ENCODE measurements around the gene TRAFD1. TPM values are rescaled to one million over a fixed set of nuclear protein-coding genes. Genes with fewer than 3 reads are reported as not detected.
"Not testable (repeated sequence)": the region's sequence is repeated elsewhere in the genome, so short reads cannot be mapped to it uniquely, and the experiment has no call there.

Gene TRAFD1
- polyA plus RNA-seq, 1 donor from 2014 or later: 73.0 TPM

DNA sequence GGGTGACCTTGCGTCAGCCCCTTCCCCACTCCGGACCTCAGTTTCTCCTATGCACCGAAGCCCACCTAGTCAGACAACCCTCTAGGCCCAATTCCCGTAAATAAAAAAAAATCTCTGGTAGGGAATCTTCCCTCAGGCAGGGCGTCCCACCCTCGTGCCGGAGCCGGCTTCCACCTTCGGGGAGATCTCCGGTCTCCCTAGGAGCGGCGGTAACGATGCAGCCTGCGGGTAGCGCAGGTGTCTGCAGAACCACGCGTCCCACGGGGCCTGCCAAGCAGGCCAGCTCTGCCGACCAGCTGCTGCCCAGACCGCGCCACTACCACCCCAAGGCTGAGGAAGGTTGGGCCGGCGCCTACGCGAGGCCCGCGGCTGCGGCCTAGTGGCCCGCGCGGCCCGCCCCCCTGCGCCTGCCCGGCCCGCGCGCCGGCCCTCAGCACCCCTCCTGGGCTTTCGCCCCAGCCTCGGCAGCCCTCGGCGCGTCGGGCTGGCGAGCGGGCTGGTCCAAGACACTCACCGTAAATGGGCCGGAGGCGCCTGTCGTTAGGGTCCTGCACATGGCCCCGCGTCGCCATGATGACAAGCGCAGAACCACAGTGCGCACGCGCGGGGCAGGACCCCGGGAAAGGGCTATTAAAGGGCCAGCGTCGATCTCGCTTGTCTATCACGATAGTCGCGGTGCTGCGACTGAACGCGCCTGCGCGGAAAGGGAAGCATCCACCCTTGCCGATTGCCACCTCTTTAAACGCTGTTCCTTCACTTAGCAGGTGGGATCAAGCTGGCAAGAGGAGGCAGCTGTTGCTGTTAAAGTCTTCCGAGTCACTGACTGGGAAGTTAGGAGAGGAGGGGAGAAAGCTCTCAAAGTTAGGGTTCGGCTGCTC, 16.9 kb upstream of the TRAFD1 start, which contains the start of gene NAA25:
NAA25 (minus strand) TSS at position 582 of the 878 bp plus-strand sequence; CDS start at position 572, 10 bp downstream.
- Mint-ChIP-seq H3K27me3 (no peaks in the 10 kb centered on the region), H3K27ac (peak within 1 kb of the TSS; percentile 95 to 97 (median 96)), H3K9me3 (no peaks in the 10 kb centered on the region), H3K36me3 (no peaks in the 10 kb centered on the region), H3K4me1 (peaks cover 28 to 37% (median 32%) of the 10 kb centered on the region in 3 donors), H3K4me3 (peak within 1 kb of the TSS; percentile 93 to 99 (median 96))

DNA sequence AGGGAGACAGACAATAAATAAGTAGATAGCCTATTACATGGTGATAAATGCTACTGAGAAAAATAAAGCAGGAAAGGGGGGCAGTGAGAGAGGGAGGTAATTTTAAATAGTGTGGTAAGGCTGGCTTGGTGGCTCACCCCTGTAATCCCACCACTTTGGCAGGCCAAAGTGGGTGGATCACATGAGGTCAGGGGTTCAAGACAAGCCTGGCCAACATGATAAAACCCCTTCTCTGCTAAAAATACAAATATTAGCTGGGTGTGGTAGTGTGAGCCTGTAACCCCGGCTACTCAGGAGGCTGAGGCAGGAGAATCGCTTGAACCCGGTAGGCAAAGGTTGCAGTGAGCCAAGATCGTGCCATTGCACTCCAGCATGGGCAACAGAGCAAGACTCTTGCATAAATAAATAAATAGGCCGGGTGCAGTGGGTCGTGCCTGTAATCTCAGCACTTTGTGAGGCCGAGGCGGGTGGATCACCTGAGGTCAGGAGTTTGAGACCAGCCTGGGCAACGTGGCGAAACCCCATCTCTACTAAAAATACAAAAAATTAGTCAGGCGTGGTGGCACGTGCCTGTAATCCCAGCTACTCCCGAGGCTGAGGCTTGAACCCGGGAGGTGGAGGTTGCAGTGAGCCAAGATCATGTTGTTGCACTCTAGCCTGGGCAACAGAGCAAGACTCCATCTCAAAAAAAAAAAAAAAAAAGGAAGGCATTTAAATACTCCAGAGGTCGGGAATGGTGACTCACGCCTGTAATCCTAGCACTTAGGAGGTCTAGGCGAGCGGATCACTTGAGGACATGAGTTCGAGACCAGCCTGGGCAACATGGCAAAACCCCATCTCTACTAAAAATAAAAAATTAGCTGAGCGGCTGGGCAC, 14.3 kb upstream of the TRAFD1 start:
- Mint-ChIP-seq H3K4me3 (peak overlapping the region in 2 of 4 donors; percentile 23 to 93), H3K27ac (peak overlapping the region in 1 of 3 donors; percentile 16), H3K4me1 (peaks cover 14 to 24% (median 16%) of the 10 kb centered on the region in 3 donors)
- H3K9me3 Mint-ChIP-seq, H3K27me3 Mint-ChIP-seq, H3K36me3 Mint-ChIP-seq: not testable (repeated sequence)

DNA sequence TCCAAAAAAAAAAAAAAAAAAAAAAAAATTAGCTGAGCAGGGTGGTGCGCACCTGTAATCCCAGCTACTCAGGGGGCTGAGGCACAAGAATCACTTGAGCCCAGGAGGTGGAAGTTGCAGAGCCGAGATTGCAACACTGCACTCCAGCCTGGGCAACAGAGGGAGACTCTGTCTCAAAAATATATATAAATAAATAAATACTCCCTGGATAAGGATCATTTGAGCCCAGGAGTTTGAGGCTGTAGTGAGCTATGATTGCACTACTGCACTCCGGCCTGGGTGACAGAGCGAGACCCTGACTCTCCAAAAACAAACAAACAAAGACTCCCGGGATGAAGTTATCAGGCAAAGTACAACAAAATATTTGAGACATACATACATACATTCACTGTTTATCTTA, 13.4 kb upstream of the TRAFD1 start:
- Mint-ChIP-seq H3K36me3 (no peaks in the 10 kb centered on the region), H3K27ac (peak overlapping the region in 1 of 3 donors; percentile 27), H3K27me3 (no peaks in the 10 kb centered on the region), H3K4me1 (peaks cover 9 to 18% (median 10%) of the 10 kb centered on the region in 3 donors), H3K9me3 (peaks cover 0 to 2% (median 0%) of the 10 kb centered on the region in 3 donors), H3K4me3 (no peak overlapping the region)

DNA sequence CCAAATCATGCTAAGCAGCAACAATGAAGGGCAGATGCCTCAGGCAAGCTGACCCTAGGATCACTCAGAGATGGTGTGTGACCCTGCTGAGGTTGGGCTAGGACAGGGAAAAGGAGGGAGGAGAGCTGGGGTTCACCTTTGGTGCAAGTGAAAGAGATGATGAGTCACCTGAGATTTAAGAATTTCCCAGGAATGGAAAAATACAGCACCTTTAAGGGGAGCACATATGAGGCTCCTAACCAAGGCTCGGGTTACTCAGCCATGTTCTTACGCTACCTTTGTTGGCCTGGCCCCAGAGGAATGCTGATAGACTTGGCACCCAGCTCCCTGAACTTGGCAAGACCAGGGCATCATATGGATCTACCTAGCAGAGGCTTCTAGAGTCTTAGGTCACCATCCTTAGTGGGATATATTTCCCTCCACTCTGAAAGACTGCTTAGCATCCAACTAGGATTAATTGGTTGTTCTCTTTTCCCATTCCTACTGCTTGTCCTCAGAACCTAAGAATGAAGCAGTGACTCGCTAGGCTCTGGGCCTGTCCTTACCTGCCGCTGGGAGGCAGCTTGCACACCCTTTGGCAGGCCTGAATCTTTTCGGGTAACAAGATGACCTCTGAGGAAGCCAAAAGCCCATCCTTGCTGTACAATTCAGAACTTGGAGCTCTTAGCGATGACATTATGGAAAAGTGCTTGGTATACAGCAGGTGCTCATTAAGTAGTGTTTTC, 12.8 kb upstream of the TRAFD1 start:
- Mint-ChIP-seq H3K27me3 (no peaks in the 10 kb centered on the region), H3K9me3 (peaks cover 0 to 2% (median 0%) of the 10 kb centered on the region in 3 donors), H3K4me1 (peaks cover 3 to 12% (median 5%) of the 10 kb centered on the region in 3 donors), H3K36me3 (no peaks in the 10 kb centered on the region), H3K27ac (peak overlapping the region in 1 of 3 donors; percentile 27), H3K4me3 (peak overlapping the region in 1 of 4 donors; percentile 35)

DNA sequence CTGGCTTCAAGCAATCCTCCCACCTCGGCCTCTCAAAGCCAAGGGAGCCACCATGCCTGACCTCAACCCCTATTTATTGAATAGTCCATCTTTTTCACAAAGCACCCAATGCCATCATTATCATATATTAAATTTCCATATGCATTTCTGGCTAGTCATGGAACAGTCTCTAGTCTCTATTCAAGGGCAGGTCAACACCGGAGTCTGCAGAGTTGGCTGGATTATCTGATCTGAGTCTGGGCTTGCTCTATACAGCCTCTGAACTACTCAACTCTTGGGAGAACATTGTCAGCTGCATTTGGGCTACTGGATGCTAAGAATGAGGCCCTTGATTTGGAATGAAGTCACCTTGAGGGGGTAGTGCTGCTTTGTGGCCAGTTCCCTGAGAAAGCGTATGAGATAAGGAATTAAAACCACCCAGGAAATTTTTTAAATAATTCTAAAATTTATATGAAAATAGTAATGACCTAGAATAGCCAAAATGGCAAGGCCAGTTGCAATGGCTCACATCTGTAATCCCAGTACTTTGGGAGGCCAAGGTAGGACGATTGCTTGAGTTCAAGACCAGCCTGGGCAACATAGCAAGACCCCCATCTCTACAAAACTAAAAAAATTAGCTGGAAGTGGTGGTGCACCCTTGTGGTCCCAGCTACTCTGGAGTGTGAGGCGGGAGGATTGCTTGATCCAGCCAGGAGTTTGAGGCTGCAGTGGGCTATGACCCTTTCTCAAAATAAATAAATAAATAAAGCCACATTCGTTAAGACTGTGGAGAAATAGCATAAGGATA, 9.9 kb upstream of the TRAFD1 start:
- Mint-ChIP-seq H3K27ac (no peak overlapping the region), H3K36me3 (peaks cover 1% of the 10 kb centered on the region), H3K4me3 (peak overlapping the region in 1 of 4 donors; percentile 28), H3K4me1 (no peaks in the 10 kb centered on the region), H3K9me3 (peaks cover 0 to 2% (median 0%) of the 10 kb centered on the region in 3 donors), H3K27me3 (no peaks in the 10 kb centered on the region)

DNA sequence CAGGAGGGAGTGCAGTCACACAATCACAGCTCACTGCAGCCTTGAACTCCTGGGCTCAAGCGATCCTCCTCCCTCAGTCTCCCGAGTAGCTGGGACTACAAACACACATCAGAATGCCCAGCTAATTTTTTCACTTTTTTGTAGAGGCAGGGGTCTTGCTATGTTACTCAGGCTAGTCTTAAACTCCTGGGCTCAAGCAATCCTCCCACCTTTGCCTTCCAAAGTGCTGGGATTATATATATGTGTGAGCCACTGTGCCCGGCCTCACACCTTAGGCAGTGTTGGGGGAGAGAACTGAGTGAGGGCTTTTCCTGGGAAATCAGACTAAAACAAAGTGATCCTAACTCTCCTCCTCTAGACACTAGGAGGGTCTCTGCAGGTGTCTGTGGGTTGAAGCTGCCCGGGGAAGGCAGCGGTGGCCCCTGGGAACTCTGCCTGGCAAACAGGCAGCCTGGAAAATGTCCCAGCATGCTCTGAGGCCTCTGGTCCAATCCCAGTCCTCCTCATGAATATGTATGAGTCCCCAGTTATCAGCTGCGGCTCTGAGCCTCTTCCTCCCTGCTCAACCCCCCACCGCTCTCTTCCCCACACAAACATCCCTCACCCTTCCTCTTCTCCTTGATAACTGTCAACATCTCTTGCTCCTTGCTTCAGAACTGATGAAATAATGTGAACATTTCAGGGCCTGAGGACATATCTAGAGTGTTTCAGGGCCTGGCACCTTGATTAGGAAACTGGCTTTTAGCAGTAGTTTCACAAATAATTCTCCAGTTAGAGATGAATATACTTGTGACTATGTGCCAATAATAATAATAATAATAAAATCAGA, 8.9 kb upstream of the TRAFD1 start:
- H3K9me3 Mint-ChIP-seq: peaks cover 0 to 2% (median 0%) of the 10 kb centered on the region in 3 donors
- no peaks in the 10 kb centered on the region for H3K27me3 Mint-ChIP-seq
- no peak overlapping the region for H3K27ac Mint-ChIP-seq
- no peak overlapping the region for H3K4me3 Mint-ChIP-seq
- peaks cover 1% of the 10 kb centered on the region for H3K36me3 Mint-ChIP-seq
- peaks cover 0 to 4% (median 2%) of the 10 kb centered on the region in 3 donors for H3K4me1 Mint-ChIP-seq

DNA sequence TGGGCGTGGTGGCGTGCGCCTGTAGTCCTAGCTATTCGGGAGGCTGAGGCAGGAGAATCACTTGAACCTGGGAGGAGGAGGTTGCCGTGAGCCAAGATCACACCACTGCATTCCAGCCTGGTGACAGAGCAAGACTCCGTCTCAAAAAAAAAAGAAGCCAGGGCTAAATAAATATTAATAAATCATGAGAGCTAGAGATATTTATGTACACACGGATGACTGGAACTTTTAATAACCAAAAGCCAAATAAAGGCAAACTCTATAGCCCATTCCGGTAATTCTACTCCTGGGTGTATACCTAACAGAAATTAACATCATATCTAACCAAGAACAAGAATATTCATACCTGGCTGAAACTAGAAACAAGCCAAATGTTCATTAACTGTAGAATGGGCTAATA, 7.7 kb upstream of the TRAFD1 start:
- Mint-ChIP-seq H3K9me3 (peaks cover 0 to 2% (median 0%) of the 10 kb centered on the region in 3 donors), H3K4me3 (no peak overlapping the region), H3K36me3 (peaks cover 1% of the 10 kb centered on the region), H3K27me3 (no peaks in the 10 kb centered on the region), H3K4me1 (peaks cover 0 to 4% (median 2%) of the 10 kb centered on the region in 3 donors), H3K27ac (no peak overlapping the region)

DNA sequence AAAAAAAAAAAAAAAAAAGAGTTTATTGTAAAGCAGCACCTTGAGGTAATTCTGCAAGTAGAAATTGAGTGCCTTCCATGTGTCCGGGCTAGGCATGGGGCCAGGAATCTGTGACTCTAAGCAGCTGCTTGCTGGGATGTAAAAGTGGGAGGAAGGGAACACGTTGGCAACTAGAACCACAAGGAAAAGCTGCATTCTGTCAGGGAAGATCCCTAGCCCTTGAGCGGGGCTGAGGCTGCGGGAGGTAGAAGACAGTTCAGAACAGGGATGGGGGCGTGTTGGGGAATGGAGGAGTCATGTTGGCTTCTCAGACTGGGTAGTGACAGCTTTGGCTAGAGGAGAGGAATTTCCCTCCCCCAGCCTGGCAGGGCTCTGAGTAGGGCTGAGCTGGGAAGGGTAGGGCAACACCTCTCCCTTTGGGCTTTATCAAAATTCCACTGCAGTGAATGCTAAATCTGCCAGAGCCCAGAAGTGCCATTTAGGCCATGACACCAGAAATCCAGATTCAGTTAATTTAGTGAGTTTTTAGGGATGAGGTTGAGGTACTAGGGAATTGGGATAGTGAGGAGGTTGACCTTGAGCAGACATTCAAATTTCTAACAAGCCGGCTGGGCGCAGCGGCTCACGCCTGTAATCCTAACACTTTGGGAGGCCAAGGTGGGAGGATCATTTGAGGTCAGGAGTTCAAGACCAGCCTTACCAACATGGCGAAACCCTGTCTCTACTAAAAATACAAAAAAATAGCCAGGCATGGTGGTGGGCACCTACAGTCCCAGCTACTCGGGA, 3.4 kb upstream of the TRAFD1 start:
- Mint-ChIP-seq H3K4me3 (peak overlapping the region in 1 of 4 donors; percentile 53), H3K4me1 (peaks cover 11 to 15% (median 14%) of the 10 kb centered on the region in 3 donors), H3K27me3 (no peaks in the 10 kb centered on the region), H3K36me3 (peaks cover 1% of the 10 kb centered on the region), H3K27ac (no peak overlapping the region), H3K9me3 (no peaks in the 10 kb centered on the region)

DNA sequence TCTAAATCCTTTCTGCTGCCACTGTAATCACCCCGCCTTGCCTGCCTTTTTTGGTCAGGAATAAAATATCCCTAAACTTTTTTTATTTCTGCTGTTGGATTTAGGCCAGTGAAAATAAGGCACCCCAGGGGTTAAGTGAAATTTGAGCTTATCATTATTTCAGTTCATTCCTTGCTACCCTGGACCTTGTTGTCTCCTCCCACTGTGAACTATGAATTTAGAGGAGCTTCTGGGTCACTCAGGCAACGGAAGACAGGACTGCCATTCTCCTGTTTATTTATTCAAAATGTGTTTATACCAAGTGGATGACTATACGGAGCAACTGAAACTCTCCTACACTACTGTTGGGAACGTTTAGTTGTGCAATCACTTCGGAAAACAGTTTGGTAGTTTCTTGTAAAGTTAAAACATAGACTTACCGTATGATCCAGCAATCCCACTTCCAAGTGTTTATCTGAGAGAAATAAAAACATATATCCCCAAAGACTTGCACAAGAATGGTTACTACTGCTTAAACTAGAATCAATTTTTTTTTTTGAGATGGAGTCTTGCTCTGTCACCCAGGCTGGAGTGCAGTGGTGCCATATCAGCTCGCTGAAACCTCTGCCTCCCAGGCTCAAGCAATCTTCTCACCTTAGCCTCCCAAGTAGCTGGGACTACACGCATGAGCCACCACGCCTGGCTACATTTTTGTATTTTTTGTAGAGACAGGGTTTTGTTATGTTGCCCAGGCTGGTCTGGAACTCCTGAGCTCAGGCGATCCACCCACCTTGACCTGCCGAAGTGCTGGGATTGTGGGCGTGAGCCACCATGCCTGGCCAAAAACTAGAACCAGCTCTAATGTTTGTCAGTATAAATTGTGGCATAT, 2.3 kb upstream of the TRAFD1 start:
- Mint-ChIP-seq H3K27me3 (no peaks in the 10 kb centered on the region), H3K36me3 (peaks cover 1% of the 10 kb centered on the region), H3K9me3 (no peaks in the 10 kb centered on the region), H3K27ac (no peak overlapping the region), H3K4me3 (no peak overlapping the region), H3K4me1 (peaks cover 17 to 20% (median 19%) of the 10 kb centered on the region in 3 donors)

DNA sequence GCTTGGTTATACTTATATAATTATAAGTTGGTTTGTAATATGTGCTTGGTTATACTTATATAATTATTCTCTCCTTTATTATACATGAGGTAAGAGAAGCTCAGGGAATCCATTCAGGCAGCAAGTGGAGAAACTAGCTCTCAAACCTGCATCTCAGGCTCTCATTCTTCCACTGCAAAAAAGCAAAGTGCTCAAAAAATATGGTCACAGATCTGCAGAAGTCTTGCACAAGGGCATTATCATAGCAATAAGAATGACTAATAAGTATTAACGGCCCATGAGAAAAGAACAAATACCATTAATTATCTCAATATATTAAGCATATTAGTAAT, 476 bp upstream of the TRAFD1 start:
- no peaks in the 10 kb centered on the region for H3K36me3 Mint-ChIP-seq
- peak overlapping the region in 2 of 3 donors; percentile 52 to 88 for H3K27ac Mint-ChIP-seq
- peaks cover 27 to 30% (median 27%) of the 10 kb centered on the region in 3 donors for H3K4me1 Mint-ChIP-seq
- H3K9me3 Mint-ChIP-seq: no peaks in the 10 kb centered on the region
- H3K27me3 Mint-ChIP-seq: no peaks in the 10 kb centered on the region
- H3K4me3 Mint-ChIP-seq: peak overlapping the region in 3 of 4 donors; percentile 90 to 94 (median 90)

DNA sequence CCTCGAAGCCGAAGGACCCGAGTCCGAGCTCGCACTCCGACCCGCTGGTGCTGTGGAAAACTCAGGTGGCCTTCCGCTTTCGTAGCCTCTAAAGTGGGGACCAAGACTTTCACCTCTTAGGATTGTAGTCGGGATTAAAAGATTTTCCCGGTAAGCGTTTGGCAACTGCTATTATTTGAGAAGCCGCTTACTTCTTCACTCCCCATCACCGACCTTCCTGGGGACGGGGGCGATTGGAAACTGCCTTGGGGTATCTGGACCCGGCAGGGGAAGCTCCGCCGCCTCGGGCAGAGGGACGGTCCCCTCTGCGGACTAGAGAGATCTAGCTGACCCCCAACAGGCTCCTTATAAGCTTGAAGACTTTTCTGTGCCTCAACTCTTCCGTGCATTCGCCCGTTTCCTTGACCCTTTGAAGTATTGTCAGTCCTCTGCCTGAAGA, 659 bp downstream of the TRAFD1 start:
- H3K27ac Mint-ChIP-seq: peak overlapping the region; percentile 52 to 88 (median 88)
- H3K36me3 Mint-ChIP-seq: peaks cover under 1% of the 10 kb centered on the region
- peaks cover 29 to 35% (median 33%) of the 10 kb centered on the region in 3 donors for H3K4me1 Mint-ChIP-seq
- peak overlapping the region; percentile 88 to 90 (median 90) for H3K4me3 Mint-ChIP-seq
- H3K9me3 Mint-ChIP-seq: no peaks in the 10 kb centered on the region
- no peaks in the 10 kb centered on the region for H3K27me3 Mint-ChIP-seq

DNA sequence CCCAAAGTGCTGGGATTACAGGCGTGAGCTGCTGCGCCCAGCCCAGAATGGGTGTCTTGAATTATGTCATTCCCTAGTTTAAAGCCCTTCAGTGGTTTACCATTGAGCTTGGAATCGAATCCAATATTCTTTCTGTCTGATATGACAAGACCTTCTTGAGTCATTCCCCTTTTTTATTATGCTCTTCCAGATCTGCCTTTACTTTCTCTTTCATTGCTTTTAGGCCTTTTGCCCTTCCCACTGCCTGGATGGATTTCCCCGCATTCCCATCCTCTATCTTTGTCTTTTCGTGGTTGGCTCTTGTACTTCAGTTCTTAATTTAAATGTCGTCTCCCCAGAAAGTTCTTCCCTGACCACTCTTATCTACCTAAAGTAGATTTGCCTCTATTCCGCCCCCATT, 1.6 kb downstream of the TRAFD1 start:
- Mint-ChIP-seq H3K4me1 (peaks cover 37 to 41% (median 39%) of the 10 kb centered on the region in 3 donors), H3K4me3 (peak overlapping the region; percentile 88 to 90 (median 90)), H3K36me3 (peaks cover 3% of the 10 kb centered on the region), H3K9me3 (no peaks in the 10 kb centered on the region), H3K27ac (peak overlapping the region; percentile 52 to 90 (median 88)), H3K27me3 (no peaks in the 10 kb centered on the region)
